Measurements from ENCODE around the gene TSSK3.

- TF ChIP-seq CTCF (conservative IDR thresholded peaks at IDR 0.05; ENCODE audit: low read depth, low read length) (no peak), EZH2phosphoT487 (IDR thresholded peaks at IDR 0.05; ENCODE audit: borderline replicate concordance, low read length) (no peak)
These were observed 17.0 kb upstream of the TSSK3 start for GRCh38 chr1:32345289-32345827.
